A673 (cell line): ENCODE measurements around the gene IL20RA. TPM values are rescaled to one million over a fixed set of nuclear protein-coding genes. Genes with fewer than 3 reads are reported as not detected.

Source experiments
- BruUV-seq: library from RNA; stranded (reverse); fragments of 400-500 nt; replicated peaks from 2 replicates; lab custom pipeline; 2021; lab: Mats Ljungman, UMichigan
- CTCF ChIA-PET: fragments of 300-600 bp; sonication (Branson Sonifier 250); formaldehyde crosslinking; loops from one replicate; lab custom pipeline; 2022; ENCODE audit warnings: antibody characterized with exemption; lab: Charles Lee
- POLR2A ChIA-PET: fragments of 300-600 bp; sonication (Branson Sonifier 250); formaldehyde crosslinking; loops from one replicate; lab custom pipeline; 2022; ENCODE audit warnings: antibody characterized with exemption; ENCODE audit not compliant: low non-redundant PET; lab: Charles Lee
- DNase-seq: peaks from one replicate; pipeline ENCODE4 v3.0.0-alpha.2; 2015; ENCODE audit warnings: low spot score
- H3K27ac ChIP-seq: fragments of 200-600 bp; sonication (generic); 2 replicates; pipeline ENCODE4 v1.5.1; 2016; ENCODE audit warnings: mixed run types, low read depth, mild to moderate bottlenecking, mixed read lengths, antibody characterized with exemption, low read length; ENCODE audit not compliant: poor library complexity, severe bottlenecking
- H3K27me3 ChIP-seq: fragments of 200-600 bp; sonication (generic); replicated peaks from 2 replicates; pipeline ENCODE4 v1.6.1; 2017; ENCODE audit warnings: mixed run types, low read depth, mild to moderate bottlenecking, mixed read lengths, antibody characterized with exemption, low read length; ENCODE audit not compliant: insufficient read depth, poor library complexity
- H3K36me3 ChIP-seq: fragments of 200-600 bp; sonication (generic); 2 replicates; pipeline ENCODE4 v1.6.1; 2016; ENCODE audit warnings: mixed run types, mild to moderate bottlenecking, mixed read lengths, antibody characterized with exemption, low read length; ENCODE audit not compliant: insufficient read depth, poor library complexity, severe bottlenecking
- H3K4me1 ChIP-seq: fragments of 200-600 bp; sonication (generic); 2 replicates; pipeline ENCODE4 v1.6.1; 2017; ENCODE audit warnings: mixed run types, mild to moderate bottlenecking, mixed read lengths, antibody characterized with exemption, low read length; ENCODE audit not compliant: insufficient read depth, poor library complexity, severe bottlenecking
- H3K4me3 ChIP-seq: fragments of 200-600 bp; sonication (generic); 2 replicates; pipeline ENCODE4 v1.5.1; 2016; ENCODE audit warnings: low read depth, mixed run types, mild to moderate bottlenecking, mixed read lengths, low read length; ENCODE audit not compliant: poor library complexity, severe bottlenecking
- H3K9me3 ChIP-seq: fragments of 200-600 bp; sonication (generic); 2 replicates; pipeline ENCODE4 v1.6.1; 2016; ENCODE audit warnings: mixed run types, low read depth, mild to moderate bottlenecking, mixed read lengths, antibody characterized with exemption, low read length; ENCODE audit not compliant: poor library complexity, severe bottlenecking
- CTCF ChIP-seq: fragments of 300-800, 200-600 bp; sonication (generic); conservative IDR thresholded peaks from 2 replicates; pipeline ENCODE4 v1.5.1; 2017; ENCODE audit warnings: low read depth, mild to moderate bottlenecking, antibody characterized with exemption, low read length, moderate library complexity, mixed read lengths
- EZH2 ChIP-seq: fragments of 200-600 bp; sonication (generic); IDR thresholded peaks from 2 replicates; pipeline ENCODE4 v1.6.1; 2017; ENCODE audit warnings: borderline replicate concordance, low read depth, mild to moderate bottlenecking, mixed read lengths, antibody characterized with exemption, low read length; ENCODE audit not compliant: poor library complexity, severe bottlenecking
- intact Hi-C: fragments of 100-400 bp; cut with micrococcal nuclease; formaldehyde crosslinking; loops from one replicate; pipeline ENCODE4 v1.10.0; 2022; ENCODE audit not compliant: unreplicated experiment
- total RNA-seq: library from RNA; stranded (reverse); gene quantifications from 2 replicates; pipeline ENCODE4 v1.2.3, GENCODE V29; 2021

IL20RA gene
- total RNA-seq, 1 experiment from 2014 or later: not detected

- no peaks in the 10 kb centered on the region for H3K36me3 ChIP-seq
- ChIA-PET CTCF (no interaction called here), POLR2A (no interaction called here)
- H3K4me3 ChIP-seq: no peak overlapping the region
- peaks cover 10% of the 10 kb centered on the region for H3K27me3 ChIP-seq
- intact Hi-C loops: no loop called here
- H3K4me1 ChIP-seq: no peaks in the 10 kb centered on the region
- no peak overlapping the region for H3K27ac ChIP-seq
- BruUV-seq: no TSS peak
- no peaks in the 10 kb centered on the region for H3K9me3 ChIP-seq
- no peak for DNase-seq
- TF ChIP-seq CTCF: no peak
- TF ChIP-seq EZH2: no peak
Observed at GRCh38 chr6:137033828-137034227, 10.9 kb downstream of the IL20RA start.

- H3K4me1 ChIP-seq: no peaks in the 10 kb centered on the region
- no peak for DNase-seq
- TF ChIP-seq CTCF (no peak), EZH2 (no peak)
- CTCF ChIA-PET: no interaction called here
- H3K4me3 ChIP-seq: no peak overlapping the region
- no TSS peak for BruUV-seq
- intact Hi-C loops: no loop called here
- POLR2A ChIA-PET: no interaction called here
- no peaks in the 10 kb centered on the region for H3K9me3 ChIP-seq
- H3K27ac ChIP-seq: no peak overlapping the region
- no peaks in the 10 kb centered on the region for H3K36me3 ChIP-seq
- peaks cover 6% of the 10 kb centered on the region for H3K27me3 ChIP-seq
Observed at GRCh38 chr6:137031122-137031521, 13.6 kb downstream of the IL20RA start.

- Histone ChIP-seq H3K9me3 (no peaks in the 10 kb centered on the region), H3K4me1 (no peaks in the 10 kb centered on the region), H3K4me3 (no peak overlapping the region), H3K27ac (no peak overlapping the region), H3K27me3 (peaks cover 8% of the 10 kb centered on the region), H3K36me3 (no peaks in the 10 kb centered on the region)
- ChIA-PET CTCF (no interaction called here), POLR2A (no interaction called here)
- intact Hi-C loops: no loop called here
- no peak for DNase-seq
- BruUV-seq: no TSS peak
- no peak for TF ChIP-seq CTCF
- TF ChIP-seq EZH2: no peak
Observed at GRCh38 chr6:137028912-137029311, 15.9 kb downstream of the IL20RA start.
